Measurements from ENCODE around the gene KIF22. TPM values are rescaled to one million over a fixed set of nuclear protein-coding genes. Genes with fewer than 3 reads are reported as not detected.

The KIF22 gene
- total RNA-seq, 3 donors from 2014 or later: 24.7 to 56.2 (median 53.0) TPM

- H3K4me3 ChIP-seq: no peak overlapping the region
- H3K4me1 ChIP-seq (ENCODE audit: low read depth): peaks cover 69% of the 10 kb centered on the region
- TF ChIP-seq CTCF (IDR thresholded peaks at IDR 0.05): no peak
- DNase-seq (peak in 2 of 3 donors; percentile 40 to 55), ATAC-seq (no peak)
- H3K9me3 ChIP-seq: no peaks in the 10 kb centered on the region
- no peaks in the 10 kb centered on the region for H3K36me3 ChIP-seq (ENCODE audit: low read depth)
- intact Hi-C loops (cut with DNase I, micrococcal nuclease): no loop called here
These were observed 24.0 kb downstream of the KIF22 start for GRCh38 chr16:29814592-29814991.

- ATAC-seq (no peak), DNase-seq (peak; percentile 62 to 78 (median 68))
- Histone ChIP-seq H3K9me3 (no peaks in the 10 kb centered on the region), H3K4me1 (ENCODE audit: low read depth) (peaks cover 69% of the 10 kb centered on the region), H3K4me3 (no peak overlapping the region), H3K36me3 (ENCODE audit: low read depth) (no peaks in the 10 kb centered on the region)
- intact Hi-C loops (cut with DNase I, micrococcal nuclease): no loop called here
- no peak for TF ChIP-seq CTCF (IDR thresholded peaks at IDR 0.05)
These were observed 24.6 kb downstream of the KIF22 start for GRCh38 chr16:29815032-29815721.

GRCh38 chr16:29815793-29816693, 25.5 kb downstream of the KIF22 start, which contains the start of gene PAGR1:
Gene PAGR1, plus strand, starts transcription at chr16:29816152. Its CDS starts 374 bp downstream, at chr16:29816526.
- peak; percentile 84 for TF ChIP-seq CTCF (IDR thresholded peaks at IDR 0.05)
- intact Hi-C loops (cut with DNase I, micrococcal nuclease): no loop called here
- ATAC-seq: peak; percentile 75
- peak; percentile 99 for DNase-seq
- Histone ChIP-seq H3K4me1 (ENCODE audit: low read depth) (peaks cover 62% of the 10 kb centered on the region), H3K9me3 (no peaks in the 10 kb centered on the region), H3K36me3 (ENCODE audit: low read depth) (no peaks in the 10 kb centered on the region), H3K4me3 (peak within 1 kb of the TSS; percentile 50)

GRCh38 chr16:29816694-29817441, 26.3 kb downstream of the KIF22 start:
- ATAC-seq (peak; percentile 23), DNase-seq (peak; percentile 70 to 85 (median 82))
- Histone ChIP-seq H3K4me1 (ENCODE audit: low read depth) (peaks cover 64% of the 10 kb centered on the region), H3K9me3 (no peaks in the 10 kb centered on the region), H3K4me3 (peak overlapping the region; percentile 50), H3K36me3 (ENCODE audit: low read depth) (no peaks in the 10 kb centered on the region)
- no peak for TF ChIP-seq CTCF (IDR thresholded peaks at IDR 0.05)
- intact Hi-C loops (cut with DNase I, micrococcal nuclease): no loop called here

DNA sequence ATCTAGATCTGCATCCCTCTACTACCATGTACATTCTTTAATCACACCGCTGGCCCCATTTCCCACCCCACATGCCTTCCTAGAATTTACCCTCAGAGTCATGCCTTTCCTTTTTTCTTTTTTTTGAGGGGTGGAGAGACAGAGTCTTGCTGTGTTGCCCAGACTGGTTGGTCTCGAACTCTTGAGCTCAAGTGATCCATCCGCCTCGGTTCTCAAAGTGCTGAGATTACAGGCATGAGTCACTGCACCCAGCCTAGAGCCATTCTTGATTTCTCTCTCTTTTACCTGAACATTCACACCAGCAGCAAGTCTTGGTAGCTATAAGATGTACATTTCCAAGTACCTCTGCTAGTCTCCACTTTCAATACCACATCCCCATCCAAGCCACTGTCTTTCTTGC, 27.5 kb downstream of the KIF22 start:
- intact Hi-C loops (cut with DNase I, micrococcal nuclease): no loop called here
- Histone ChIP-seq H3K4me3 (no peak overlapping the region), H3K36me3 (ENCODE audit: low read depth) (no peaks in the 10 kb centered on the region), H3K4me1 (ENCODE audit: low read depth) (peaks cover 63% of the 10 kb centered on the region), H3K9me3 (no peaks in the 10 kb centered on the region)
- DNase-seq (no peak), ATAC-seq (no peak)
- TF ChIP-seq CTCF (IDR thresholded peaks at IDR 0.05): no peak

Data from mucosa of descending colon (tissue), 3 donors.